GM12891 (cell line): ENCODE data around the gene BRS3.

Source experiments
- POLR2A ChIP-seq: IDR thresholded peaks from 2 replicates; pipeline ENCODE4 v1.6.1; 2011; ENCODE audit warnings: low read depth, low read length, control low read depth
- POLR2AphosphoS5 ChIP-seq: IDR thresholded peaks from 2 replicates; pipeline ENCODE4 v1.6.1; 2011; ENCODE audit warnings: low read depth, low read length, control low read depth
- TAF1 ChIP-seq: IDR thresholded peaks from 2 replicates; pipeline ENCODE4 v1.6.1; 2011; ENCODE audit warnings: low read depth, low read length, control low read depth

DNA sequence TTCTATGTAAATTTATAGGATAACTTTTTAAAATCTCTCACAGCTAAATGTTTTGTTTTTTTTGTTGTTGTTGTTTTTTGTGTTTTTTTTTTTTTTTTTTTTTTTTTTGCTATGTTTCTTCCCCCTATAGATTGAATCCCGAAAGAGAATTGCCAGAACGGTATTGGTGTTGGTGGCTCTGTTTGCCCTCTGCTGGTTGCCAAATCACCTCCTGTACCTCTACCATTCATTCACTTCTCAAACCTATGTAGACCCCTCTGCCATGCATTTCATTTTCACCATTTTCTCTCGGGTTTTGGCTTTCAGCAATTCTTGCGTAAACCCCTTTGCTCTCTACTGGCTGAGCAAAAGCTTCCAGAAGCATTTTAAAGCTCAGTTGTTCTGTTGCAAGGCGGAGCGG, 4.1 kb downstream of the BRS3 start:
- TF ChIP-seq POLR2AphosphoS5 (no peak), TAF1 (no peak), POLR2A (no peak)
